GM10248 (cell line): ENCODE data around the gene NAXD.

Experiments
- CTCF ChIA-PET: fragments of 300-600 bp; sonication (Branson Sonifier 250); formaldehyde crosslinking; extraction: SDS; loops from one replicate; lab custom pipeline; 2021; ENCODE audit warnings: antibody characterized with exemption; lab: Yijun Ruan, JAX
- POLR2A ChIA-PET: fragments of 350-650 bp; sonication (Branson Sonifier 250); formaldehyde crosslinking; extraction: SDS; loops from one replicate; lab custom pipeline; 2020; ENCODE audit warnings: antibody characterized with exemption; lab: Yijun Ruan, JAX
- DNase-seq: peaks from one replicate; pipeline ENCODE4 v3.0.0; 2012; ENCODE audit errors: extremely low spot score
- CTCF ChIP-seq: IDR thresholded peaks from 2 replicates; pipeline ENCODE4 v1.5.1; 2012; ENCODE audit warnings: mild to moderate bottlenecking, low read depth; ENCODE audit errors: extremely low read depth, missing control alignments, control extremely low read depth

NAXD gene

GRCh38 chr13:110580800-110581199, 34.5 kb upstream of the NAXD start:
- ChIA-PET CTCF (interaction anchor here (1.4 kb wide), 1 partner anchor 16 kb away, joined by 4 read pairs; no protein-coding TSS in a partner anchor), POLR2A (no interaction called here)
- no peak for TF ChIP-seq CTCF
- DNase-seq: no peak

- ChIA-PET CTCF (interaction anchor here (1.4 kb wide), 1 partner anchor 15 kb away, joined by 4 read pairs; no protein-coding TSS in a partner anchor), POLR2A (no interaction called here)
- DNase-seq: no peak
- no peak for TF ChIP-seq CTCF
These were observed 33.7 kb upstream of the NAXD start for GRCh38 chr13:110581506-110582185.

GRCh38 chr13:110582421-110582954, 32.9 kb upstream of the NAXD start:
- ChIA-PET POLR2A (no interaction called here), CTCF (interaction anchor here (1.4 to 2.1 kb wide), 2 partner anchors 11 to 14 kb away, joined by 4 to 10 read pairs; no protein-coding TSS in a partner anchor)
- DNase-seq: no peak
- TF ChIP-seq CTCF: no peak

GRCh38 chr13:110583178-110583865, 32.0 kb upstream of the NAXD start:
- no peak for TF ChIP-seq CTCF
- ChIA-PET POLR2A (interaction anchor here (0.6 kb wide), 1 partner anchor 223 kb away, joined by 3 read pairs; no protein-coding TSS in a partner anchor), CTCF (interaction anchor here (1.1 to 2.1 kb wide), 2 partner anchors 10 to 68 kb away, joined by 3 to 10 read pairs; no protein-coding TSS in a partner anchor)
- no peak for DNase-seq

GRCh38 chr13:110589793-110590390, 25.5 kb upstream of the NAXD start:
- no peak for DNase-seq
- CTCF ChIA-PET: interaction anchor here (1.1 to 2.1 kb wide), 6 partner anchors 9 to 229 kb away, joined by 3 to 8 read pairs (median 3); no protein-coding TSS in a partner anchor
- POLR2A ChIA-PET: interaction anchor here (0.6 kb wide), 1 partner anchor 238 kb away, joined by 12 read pairs; no protein-coding TSS in a partner anchor
- TF ChIP-seq CTCF: no peak

GRCh38 chr13:110590577-110590976, 24.8 kb upstream of the NAXD start:
- DNase-seq: no peak
- TF ChIP-seq CTCF: no peak
- ChIA-PET POLR2A (interaction anchor here (0.6 kb wide), 1 partner anchor 237 kb away, joined by 12 read pairs; no protein-coding TSS in a partner anchor), CTCF (interaction anchor here (0.6 to 2.1 kb wide), 5 partner anchors 10 to 228 kb away, joined by 3 to 8 read pairs (median 3); no protein-coding TSS in a partner anchor)
